Measurements from ENCODE around the gene PRR36.
"Not testable (repeated sequence)": the region's sequence is repeated elsewhere in the genome, so short reads cannot be mapped to it uniquely, and the experiment has no call there.

Gene PRR36

DNA sequence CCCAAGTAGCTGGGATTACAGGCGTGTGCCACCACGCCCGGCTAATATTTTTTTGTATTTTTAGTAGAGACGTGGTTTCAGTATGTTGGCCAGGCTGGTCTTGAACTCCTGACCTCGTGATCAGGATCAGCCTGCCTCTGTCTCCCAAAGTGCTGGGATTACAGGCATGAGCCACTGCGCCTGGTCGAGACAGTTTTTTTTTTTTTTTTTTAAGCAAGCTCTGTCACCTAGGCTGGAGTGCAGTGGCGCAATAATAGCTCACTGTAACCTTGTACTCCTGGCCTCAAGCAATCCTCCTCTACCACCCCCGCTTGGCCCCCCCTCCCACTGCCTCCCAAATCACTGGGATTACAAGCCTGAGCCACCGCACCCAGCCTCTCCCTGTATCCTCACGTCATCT is 23.1 kb upstream of the PRR36 start:
- no peak for DNase-seq

DNA sequence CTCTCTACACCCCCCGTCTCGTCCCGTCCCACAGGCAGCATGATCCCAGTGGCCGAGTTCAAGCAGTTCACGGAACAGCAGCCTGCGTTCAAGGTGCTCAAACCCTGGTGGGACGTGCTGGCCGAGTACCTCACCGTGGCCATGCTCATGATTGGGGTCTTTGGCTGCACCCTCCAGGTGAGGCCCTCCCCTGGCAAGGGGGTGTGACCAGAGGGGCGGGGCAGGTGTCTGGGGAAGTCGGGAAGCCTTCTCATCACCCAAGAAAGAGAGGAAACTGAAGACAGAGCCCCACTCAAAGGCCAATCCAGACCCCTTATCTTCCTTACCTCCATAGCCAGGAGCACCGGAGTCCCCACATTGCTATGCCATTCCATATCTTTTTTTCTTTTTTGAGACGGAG is 21.4 kb upstream of the PRR36 start:
- no peak for DNase-seq

DNA sequence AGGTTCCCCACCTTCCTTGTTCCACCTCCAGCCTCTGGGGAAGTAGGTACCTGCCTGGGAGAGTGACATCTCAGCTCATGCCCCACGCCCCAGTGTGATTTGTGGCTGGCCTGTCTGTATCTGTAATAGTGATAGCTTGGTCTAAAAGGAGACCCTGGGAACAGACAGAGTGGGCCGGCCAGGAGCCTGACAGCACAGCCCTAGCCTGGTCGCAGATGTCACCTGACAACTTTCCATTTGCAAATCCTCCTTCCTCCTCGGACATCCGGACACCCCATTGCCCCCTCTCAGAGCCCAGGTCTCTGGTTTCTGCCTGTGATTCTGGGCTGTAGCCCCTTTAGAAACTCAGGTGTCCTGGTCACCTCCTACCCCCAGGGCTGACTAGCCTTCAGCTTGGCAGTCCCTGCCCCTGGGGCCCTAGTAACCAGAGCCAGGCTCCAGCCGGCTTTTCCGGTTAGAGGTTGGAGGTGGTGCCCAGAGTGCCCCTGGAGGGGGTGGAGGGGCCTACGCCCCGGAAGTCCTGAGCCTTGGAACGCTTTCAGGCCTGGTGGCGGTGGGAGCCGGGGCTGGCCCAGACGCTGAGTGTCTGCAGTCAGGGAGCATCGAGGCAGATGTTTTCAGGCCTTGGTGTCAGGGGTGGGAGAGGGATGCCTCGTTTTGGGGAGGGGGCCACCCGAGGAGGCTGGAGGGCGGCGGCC is 20.6 kb upstream of the PRR36 start:
- no peak for DNase-seq

DNA sequence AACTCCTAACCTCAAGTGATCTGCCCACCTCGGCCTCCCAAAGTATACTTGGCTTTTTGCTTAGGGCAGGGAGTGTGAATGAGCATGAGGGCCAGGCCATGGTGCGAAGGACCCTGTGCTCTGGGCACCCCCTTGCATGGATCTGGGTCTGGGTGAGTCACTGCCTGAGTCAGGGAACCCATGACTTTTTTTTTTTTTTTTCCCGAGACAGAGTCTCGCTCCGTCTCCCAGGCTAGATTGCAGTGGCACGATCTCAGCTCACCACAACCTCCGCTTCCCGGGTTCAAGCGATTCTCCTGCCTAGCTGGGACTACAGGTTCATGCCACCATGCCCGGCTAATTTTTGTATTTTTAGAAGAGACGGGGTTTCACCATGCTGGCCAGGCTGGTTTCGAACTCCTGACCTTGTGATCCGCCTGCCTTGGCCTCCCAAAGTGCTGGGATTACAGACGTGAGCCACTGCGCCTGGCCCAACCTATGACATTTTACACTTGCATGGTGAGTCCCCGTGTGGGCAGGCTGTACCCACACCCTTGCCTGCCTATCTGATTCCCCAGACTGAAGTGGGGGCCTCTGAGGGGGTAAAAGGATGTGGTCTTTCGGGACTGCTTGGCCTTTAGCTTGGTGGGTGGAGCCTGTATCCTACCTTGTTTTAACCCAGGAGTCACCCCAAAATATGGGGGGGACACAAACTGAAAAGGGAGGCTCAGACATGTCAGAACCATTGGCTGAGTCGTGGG is 19.3 kb upstream of the PRR36 start:
- not testable (repeated sequence) for DNase-seq

DNA sequence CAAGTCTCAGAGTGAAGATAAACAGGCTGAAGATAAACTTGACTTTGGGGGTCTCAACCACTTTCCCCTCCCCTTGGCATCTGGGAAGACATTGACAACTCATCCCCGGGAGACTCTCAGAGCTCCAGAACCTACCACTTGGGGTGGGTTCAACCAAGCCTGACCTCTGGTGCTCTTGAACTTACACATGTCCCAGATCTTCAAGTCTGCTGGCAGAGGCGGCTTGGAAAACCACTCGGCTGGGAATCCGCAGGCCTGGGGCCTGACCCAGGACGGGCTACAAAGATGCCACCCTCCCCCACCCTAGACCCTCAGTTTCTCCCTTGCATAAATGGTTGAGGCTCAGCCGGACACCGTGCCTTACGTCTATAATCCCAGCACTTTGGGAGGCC is 14.6 kb upstream of the PRR36 start:
- no peak for DNase-seq

DNA sequence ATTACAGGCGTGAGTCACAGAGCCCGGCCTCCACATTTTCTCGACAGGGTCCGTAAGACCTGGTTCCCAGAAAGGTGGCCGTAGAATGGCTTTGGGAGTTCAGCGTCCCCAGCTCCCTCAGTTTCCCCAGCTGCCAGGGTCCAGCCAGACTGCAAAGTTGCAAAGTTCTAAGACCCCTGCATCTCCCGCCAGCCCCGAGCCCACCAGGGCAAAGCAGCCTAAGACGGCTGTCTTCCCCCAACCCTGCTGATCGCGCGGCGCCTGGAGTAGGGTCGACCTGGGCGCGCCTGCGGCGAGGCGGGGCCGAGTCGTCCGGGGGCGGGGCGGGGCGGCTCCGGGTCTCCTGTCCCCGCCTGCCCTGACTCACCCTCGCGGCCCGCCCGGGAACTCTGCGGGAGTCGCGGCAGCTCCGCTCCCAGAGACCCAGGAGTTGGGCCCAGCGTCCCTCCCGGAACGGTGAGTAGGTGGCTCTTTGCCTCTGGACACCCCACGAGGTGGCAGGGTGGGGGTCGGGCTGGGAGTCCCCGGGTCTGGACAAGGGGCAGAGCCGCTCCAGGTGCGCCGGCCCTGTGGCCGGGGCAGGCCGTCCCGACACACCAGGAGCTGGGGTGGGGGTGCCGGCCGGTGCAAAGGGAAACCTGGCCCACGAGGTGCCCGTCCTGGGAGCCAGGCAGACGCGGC is 14.1 kb upstream of the PRR36 start, which contains the start of gene LRRC8E:
LRRC8E (plus strand) TSS at position 366 of the 681 bp plus-strand sequence. CDS start 7,094 bp downstream, outside the sequence.
- no peak for DNase-seq

DNA sequence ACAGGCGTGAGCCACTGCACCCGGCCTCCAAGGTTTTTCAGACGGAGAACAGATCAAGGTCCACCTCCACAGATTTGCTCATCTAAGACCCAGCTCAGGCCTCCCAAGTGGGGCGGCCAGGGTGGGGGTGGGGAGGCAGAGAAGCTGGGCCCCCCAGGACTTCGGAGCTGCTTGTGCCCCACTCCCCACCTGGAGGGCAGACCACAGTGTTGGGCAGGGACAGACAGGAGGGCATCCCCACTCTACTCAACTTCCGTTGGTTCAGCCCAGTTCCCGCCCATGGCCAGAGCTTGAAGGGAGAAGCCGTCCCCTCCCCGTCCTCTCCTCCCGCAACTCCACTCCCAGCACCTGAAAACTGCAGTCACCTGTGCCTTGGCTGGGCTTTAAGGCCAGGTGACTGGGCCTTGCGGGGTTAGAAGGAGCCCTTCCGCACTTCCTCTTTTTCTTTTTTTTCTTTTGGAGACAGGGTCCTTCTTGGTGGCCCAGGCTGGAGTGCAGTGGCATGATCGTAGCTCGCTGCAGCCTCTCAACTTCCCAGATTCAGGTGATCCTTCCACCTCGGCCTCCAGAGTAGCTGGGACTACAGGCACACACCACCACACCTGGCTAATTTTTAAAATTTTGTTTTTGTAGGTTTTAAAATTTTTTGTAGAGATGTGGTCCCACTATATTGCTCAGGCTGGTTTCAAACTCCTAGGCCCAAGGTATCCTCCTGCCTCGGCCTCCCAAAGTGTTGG is 13.4 kb upstream of the PRR36 start:
- no peak for DNase-seq

DNA sequence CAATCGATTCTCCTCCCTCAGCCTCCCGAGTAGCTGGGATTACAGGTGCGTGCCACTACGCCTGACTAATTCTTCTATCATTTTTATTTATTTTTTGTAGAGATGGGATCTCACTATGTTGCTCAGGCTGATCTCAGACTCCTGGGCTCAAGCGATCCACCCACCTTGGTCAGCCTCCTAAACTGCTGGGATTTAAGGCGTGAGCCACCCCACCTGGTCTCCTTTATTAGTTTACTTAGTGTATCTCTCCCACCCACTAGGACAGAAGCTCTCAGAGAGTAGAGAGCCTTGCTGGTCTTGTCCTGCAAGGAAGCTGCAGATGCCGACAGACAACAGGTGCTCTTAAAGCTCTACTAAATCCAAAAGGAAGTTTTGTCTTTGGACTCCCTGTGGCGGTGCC is 11.6 kb upstream of the PRR36 start:
- DNase-seq, result no peak

DNA sequence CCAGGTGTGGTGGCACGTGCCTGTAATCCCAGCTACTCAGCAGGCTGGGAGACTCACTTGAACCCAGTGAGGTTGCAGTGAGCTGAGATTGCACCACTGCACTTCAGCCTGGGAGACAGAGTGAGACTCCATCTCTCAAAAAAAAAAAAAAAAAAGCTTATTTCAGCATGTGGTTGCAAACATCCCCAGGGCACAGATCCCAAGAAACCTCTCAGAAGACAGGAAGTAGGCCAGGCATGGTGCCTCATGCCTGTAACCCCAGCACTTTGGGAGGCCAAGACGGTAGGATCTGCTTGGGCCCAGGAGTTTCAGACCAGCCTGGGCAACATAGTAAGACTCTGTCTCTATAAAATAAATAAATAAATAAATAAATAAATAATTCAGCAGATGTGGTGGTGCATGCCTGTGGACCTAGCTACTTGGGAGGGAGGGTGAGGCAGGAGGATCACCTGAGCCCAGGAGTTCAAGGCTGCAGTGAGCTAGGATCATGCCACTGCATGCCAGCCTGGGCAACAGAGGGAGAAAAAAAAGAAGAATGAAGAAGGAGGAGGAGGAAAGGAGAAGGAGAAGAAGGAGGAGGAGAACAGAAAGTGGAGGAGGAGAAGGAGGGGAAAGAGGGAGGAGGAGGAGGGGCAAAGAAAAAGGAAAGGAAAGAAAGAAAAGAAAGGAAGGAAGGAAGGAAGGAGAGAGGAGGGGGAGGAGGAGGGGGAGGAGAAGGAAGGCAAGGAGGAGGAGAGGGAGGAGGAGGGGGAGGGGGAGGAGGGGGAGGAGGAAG is 9.8 kb upstream of the PRR36 start:
- no peak for DNase-seq

DNA sequence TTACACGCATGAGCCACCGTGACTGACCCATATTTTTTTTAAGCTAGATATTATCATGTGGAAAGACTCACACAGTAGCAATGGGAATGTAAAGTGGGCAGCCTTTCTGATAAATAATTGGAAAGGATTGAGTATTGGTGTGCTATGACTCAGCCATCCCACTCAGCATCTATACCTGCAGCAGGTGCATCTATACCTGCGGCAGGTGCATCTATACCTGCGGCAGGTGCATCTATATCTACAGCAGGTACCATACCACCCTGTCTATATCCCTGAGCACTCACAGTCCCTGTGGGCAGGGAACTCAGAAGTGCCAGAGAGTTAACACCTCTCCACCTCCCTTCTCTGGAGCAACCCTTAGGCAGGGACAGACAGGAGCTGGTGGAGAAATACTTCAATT is 8.9 kb upstream of the PRR36 start:
- DNase-seq, result no peak

DNA sequence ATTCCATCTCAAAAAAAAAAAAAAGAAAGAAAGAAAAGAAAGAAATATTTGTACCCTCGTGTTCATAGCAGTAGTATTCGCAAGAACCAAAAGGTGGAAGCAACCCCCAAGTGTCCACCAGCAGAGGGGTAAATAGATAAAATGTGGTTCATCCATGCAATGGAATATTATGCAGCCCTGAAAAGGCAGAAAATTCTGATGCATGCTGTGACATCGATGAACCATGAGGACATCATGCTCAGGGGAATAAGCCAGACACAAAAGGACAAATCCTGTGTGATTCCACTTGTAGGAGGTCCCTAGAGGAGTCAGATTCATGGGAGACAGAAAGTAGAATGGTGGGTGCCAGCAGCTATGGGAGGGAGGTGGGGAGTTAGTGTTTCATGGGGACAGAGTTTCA is 7.7 kb upstream of the PRR36 start:
- DNase-seq, result no peak

DNA sequence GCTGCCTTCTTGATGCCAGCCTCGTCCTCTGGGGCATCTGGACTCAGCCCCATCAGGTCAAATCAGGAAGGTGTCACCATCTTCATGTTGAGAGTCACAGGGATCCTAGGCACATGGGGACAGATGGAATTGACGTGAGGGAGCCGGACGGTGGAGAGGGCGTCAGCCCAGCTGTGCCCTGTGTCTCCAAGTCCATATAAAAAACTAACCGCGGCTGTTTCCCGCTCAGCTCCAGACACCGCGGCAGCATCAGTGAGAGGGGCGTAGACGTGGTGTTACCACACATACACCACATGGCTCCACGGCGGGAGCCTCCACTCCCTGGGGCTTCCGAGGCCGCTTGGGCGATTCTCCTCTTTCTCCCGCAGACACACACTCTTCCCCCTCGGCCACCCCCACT is 5.6 kb upstream of the PRR36 start:
- no peak for DNase-seq

DNA sequence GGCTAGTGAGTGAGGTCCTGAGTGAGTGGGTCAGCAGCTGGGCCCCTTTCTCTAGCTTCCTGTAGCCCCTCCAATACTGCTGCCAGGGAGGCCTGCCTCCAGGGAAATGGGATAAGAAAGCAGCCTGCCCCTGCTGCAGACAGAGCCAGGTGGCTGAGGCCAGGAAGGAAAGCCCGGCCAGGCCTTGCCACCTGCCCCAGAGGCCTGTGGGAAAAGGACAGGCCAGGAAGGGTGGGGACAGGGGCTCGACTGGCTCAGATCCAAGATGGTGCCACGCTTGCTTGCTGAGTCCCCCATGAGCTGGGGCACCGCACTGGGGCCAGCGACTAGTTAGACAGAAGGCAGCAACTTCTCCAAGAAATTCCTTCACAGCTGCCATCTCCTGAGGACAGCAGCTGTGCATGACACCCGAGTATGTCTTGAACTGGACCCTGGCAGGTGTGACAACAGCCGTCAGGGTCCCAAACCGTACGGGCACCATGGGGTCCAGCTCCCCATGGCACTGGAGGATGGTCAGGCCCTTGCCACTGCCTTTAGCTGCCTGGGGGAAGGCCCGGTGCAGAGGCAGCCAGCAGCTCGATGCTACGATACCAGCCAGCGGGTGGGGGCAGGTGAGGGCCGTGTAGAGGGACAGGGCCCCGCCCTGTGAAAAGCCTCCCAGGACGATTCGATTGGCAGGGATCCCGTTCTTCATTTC is 5.1 kb upstream of the PRR36 start:
- DNase-seq, result no peak

DNA sequence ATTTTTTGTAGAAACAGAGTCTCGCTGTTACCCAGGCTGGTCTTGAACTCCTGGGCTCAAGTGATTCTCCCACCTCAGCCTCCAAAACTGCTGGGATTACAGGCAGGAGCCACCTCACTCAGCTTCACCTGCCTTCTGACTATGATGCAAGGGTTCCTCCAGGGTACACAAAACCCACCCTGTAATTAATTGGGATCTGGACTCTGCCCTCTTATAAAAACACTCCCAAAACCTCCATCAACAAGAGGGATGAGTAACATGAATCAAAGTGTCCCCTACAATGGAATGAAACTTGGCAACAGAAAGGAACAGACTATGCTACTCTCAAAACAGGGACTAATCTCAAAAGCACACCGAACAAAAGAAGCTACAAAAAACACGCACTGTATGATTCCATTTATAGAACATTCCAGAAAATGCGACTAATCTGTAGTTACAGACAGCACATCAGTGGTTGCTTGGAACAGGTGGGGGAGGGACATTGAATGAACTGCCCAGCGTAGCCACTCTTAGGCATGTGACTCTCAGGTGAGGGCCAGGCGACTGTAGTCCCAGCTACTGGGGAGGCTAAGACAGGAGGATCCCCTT is 3.2 kb upstream of the PRR36 start:
- no peak for DNase-seq

DNA sequence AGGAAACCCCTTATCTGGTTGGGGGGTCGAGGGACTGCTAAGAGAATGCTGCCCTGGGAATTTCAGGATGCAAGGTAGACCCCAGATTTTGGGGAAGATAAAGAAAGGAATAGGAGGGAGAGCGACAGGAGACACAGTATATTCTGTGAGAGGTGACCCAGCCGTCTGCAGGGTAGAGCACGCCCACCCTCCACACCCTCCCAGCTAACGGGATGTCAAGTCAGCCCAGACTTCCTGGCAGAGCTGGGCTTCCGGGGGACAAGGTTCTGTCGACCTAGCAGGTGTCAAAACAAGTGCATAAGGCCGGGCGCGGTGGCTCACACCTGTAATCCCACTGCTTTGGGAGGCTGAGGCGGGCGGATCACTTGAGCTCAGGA is 695 bp upstream of the PRR36 start:
- DNase-seq, result no peak

DNA sequence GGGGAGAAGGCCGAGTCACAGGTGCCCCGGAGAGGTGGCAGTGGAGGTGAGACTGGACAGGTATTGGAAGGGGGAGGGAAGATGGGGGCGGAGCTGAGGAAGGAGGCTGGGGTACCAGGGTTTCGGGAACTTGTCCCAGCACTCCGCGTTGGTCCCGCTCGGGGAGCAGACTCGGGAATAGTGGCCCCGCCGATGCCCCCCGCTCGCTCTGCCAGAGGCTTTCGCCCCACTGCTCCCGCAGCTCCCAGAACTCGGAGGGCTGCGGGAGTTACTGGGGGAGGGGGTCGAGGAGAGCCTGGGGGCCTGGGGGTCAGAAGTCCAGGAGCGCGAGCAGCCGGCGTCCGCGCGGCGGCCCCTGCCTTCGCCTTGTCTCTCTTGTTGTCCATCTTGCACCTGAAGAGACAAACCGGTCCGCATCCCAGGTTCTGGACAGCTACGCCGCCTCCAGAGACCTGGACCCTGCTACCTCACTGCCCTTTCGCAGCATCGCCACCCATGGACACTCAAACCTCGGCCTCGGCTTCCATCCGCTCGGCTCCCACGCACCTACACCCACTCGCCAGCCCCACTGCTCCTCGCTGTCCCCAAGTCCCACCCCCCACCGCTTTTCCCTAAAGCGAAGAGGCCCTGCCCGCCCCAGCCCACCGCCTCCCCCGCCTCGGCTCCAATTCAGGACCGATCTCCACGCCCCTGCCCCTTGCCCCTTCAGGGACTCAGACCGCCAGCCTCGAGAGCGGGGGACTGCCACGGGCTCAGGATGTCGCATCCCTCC is 700 bp downstream of the PRR36 start:
- DNase-seq, result no peak

DNA sequence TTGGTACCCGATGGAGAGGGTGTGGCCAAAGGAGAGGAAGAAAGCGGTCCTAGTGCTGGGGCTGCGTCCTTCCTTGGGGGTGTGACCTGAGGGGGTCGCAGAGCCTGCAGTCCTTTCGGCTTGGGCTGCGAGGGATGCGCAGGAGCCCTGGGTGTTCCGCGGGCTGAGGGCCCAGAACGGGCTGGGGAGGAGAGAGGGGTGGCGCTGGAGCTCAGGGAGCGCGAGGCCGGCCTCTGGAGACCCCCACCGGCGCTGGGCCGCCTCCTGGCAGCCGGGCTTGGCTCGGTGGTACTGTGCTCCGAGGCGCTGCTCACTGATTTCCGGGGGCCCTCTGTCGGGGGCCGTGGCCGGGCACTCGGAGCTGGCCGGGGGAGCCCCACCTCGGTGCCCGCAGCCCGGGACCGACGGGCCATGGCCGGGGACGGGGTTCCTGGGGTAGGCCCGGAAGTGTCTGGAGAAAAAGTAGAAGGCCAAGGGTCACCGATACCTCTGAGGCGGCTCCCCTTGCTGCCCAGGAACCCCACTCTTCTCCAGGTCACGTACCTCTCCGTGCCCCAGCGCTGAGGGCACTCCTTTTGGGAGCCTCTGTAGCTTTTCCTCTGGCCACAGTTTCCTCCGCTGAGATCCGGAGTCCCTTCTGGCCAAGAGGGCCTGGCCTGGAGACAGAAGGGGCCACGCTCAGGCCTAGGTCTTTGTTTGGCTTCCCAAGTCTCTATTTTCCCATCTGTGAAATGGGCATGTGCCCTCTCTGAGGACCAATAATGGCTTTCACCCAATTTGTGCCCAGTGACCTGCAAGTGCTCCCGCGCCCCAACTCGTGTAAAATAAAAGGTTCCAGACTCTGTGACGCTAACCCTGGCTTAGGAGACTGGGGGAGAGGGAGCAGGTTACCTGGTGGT is 1.6 kb downstream of the PRR36 start:
- no peak for DNase-seq

DNA sequence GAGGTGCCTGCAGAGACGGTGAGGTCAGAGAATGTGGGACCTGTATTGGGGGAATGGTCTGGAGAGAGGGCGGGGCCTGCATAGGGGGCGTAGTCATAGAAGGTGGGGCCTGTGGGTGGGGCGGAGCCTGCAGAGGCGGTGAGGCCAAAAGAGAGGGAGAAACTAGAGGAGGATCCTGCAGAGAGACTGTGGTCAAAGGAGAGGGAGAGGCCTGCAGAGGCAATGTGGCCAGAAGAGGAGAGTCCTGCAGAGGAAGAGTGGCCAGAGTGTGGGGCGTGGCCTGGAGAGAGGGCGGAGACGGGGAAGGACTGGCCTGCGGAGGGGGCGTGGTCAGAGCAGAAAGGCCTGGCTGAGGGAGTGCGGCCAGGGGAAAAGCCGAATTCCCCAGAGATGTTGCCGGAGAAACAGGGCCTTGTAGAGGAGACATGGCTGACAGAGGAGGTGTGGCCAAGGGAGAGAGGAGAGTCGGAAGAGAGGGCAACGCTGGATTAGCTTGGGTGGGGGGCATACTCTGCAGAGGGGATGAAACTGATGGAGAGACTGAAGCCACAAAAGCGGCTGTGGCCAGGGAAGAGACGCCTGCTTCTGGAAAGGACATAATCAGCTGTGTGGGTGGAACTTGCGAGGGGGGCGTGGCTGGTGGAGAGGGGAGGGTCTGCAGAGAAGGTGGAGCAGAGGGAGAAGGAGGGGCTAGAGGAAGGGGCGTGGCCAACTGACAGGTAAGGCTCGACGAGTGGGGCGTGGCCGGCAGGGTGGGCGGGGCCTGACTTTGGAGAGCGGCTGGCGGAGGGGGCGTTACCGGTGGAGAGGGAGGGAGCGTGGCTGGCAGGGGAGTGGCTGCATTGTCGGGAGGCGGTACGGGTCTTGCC is 2.5 kb downstream of the PRR36 start:
- peak; percentile 35 to 76 for DNase-seq
